Activated T-helper 2 cell treated with anti-CD3 and anti-CD28 coated beads, Interferon-gamma antibody, Interleukin-2, Interleukin-4, amounts not matched to agents 10 μg/mL and 5 μg/mL and 100 μg/mL, durations not matched to agents 14 hours and 24 hours and 36 hours (primary cell): Measurements from ENCODE around the gene CDC42BPA. TPM values are rescaled to one million over a fixed set of nuclear protein-coding genes. Genes with fewer than 3 reads are reported as not detected.
"Not testable (repeated sequence)": the region's sequence is repeated elsewhere in the genome, so short reads cannot be mapped to it uniquely, and the experiment has no call there.

Source experiments
- DNase-seq: peaks from one replicate; pipeline ENCODE4 v3.0.0; 2021; ENCODE audit warnings: low spot score
- H3K27ac Mint-ChIP-seq: one replicate; pipeline ENCODE4 v1.8.0; 2021; ENCODE audit warnings: mixed read lengths
- H3K27me3 Mint-ChIP-seq: one replicate; pipeline ENCODE4 v1.8.0; 2021; ENCODE audit warnings: low read depth, mixed read lengths
- H3K36me3 Mint-ChIP-seq: one replicate; pipeline ENCODE4 v1.8.0; 2021; ENCODE audit warnings: low read depth, mixed read lengths
- H3K4me1 Mint-ChIP-seq: one replicate; pipeline ENCODE4 v1.8.0; 2021; ENCODE audit warnings: low read depth, mixed read lengths
- H3K4me3 Mint-ChIP-seq: one replicate; pipeline ENCODE4 v1.8.0; 2021; ENCODE audit warnings: low read depth, mild to moderate bottlenecking, moderate library complexity, mixed read lengths
- H3K9me3 Mint-ChIP-seq: one replicate; pipeline ENCODE4 v1.8.0; 2021; ENCODE audit warnings: mixed read lengths
- intact Hi-C: fragments of 100-400 bp; cut with micrococcal nuclease; formaldehyde crosslinking; loops from one replicate; pipeline ENCODE4 v1.15.1; 2023
- total RNA-seq: library from RNA; stranded (reverse); gene quantifications from 2 replicates; pipeline ENCODE4 v1.2.3, GENCODE V29; 2022

CDC42BPA gene
- total RNA-seq, 1 donor from 2014 or later, result 6.6 TPM

GRCh38 chr1:226960944-226961765 is 357.1 kb downstream of the CDC42BPA start:
- Mint-ChIP-seq H3K27me3 (no peaks in the 10 kb centered on the region), H3K4me1 (no peaks in the 10 kb centered on the region), H3K36me3 (peaks cover 19% of the 10 kb centered on the region), H3K27ac (no peak overlapping the region), H3K4me3 (no peak overlapping the region), H3K9me3 (peaks cover 27% of the 10 kb centered on the region)
- intact Hi-C loops, result no loop called here
- no peak for DNase-seq

GRCh38 chr1:226960256-226960655 is 358.0 kb downstream of the CDC42BPA start:
- no peaks in the 10 kb centered on the region for H3K4me1 Mint-ChIP-seq
- no peaks in the 10 kb centered on the region for H3K27me3 Mint-ChIP-seq
- peaks cover 27% of the 10 kb centered on the region for H3K9me3 Mint-ChIP-seq
- H3K36me3 Mint-ChIP-seq, result peaks cover 24% of the 10 kb centered on the region
- H3K27ac Mint-ChIP-seq, result no peak overlapping the region
- intact Hi-C loops, result no loop called here
- H3K4me3 Mint-ChIP-seq, result no peak overlapping the region
- DNase-seq, result no peak

- no peak overlapping the region for H3K27ac Mint-ChIP-seq
- H3K4me1 Mint-ChIP-seq, result no peaks in the 10 kb centered on the region
- intact Hi-C loops, result no loop called here
- H3K36me3 Mint-ChIP-seq, result peaks cover 30% of the 10 kb centered on the region
- H3K9me3 Mint-ChIP-seq, result peaks cover 32% of the 10 kb centered on the region
- H3K4me3 Mint-ChIP-seq, result no peak overlapping the region
- H3K27me3 Mint-ChIP-seq, result no peaks in the 10 kb centered on the region
- no peak for DNase-seq
Measured at GRCh38 chr1:226958300-226958699, 360.0 kb downstream of the CDC42BPA start.

GRCh38 chr1:226957714-226958113 is 360.6 kb downstream of the CDC42BPA start:
- H3K36me3 Mint-ChIP-seq, result peaks cover 30% of the 10 kb centered on the region
- H3K4me1 Mint-ChIP-seq, result no peaks in the 10 kb centered on the region
- H3K4me3 Mint-ChIP-seq, result no peak overlapping the region
- DNase-seq, result no peak
- no peak overlapping the region for H3K27ac Mint-ChIP-seq
- H3K9me3 Mint-ChIP-seq, result peaks cover 32% of the 10 kb centered on the region
- intact Hi-C loops, result no loop called here
- H3K27me3 Mint-ChIP-seq, result no peaks in the 10 kb centered on the region

- DNase-seq, result no peak
- Mint-ChIP-seq H3K4me1 (no peaks in the 10 kb centered on the region), H3K4me3 (no peak overlapping the region), H3K36me3 (peaks cover 30% of the 10 kb centered on the region), H3K27ac (no peak overlapping the region), H3K9me3 (peaks cover 32% of the 10 kb centered on the region), H3K27me3 (no peaks in the 10 kb centered on the region)
- intact Hi-C loops, result no loop called here
Measured at GRCh38 chr1:226956942-226957713, 361.2 kb downstream of the CDC42BPA start.

- H3K27ac Mint-ChIP-seq, intact Hi-C loops, H3K4me1 Mint-ChIP-seq, DNase-seq, H3K27me3 Mint-ChIP-seq, H3K4me3 Mint-ChIP-seq: not testable (repeated sequence)
- H3K9me3 Mint-ChIP-seq, result peaks cover 32% of the 10 kb centered on the region
- peaks cover 30% of the 10 kb centered on the region for H3K36me3 Mint-ChIP-seq
Measured at GRCh38 chr1:226955857-226956256, 362.4 kb downstream of the CDC42BPA start.

- intact Hi-C loops, result no loop called here
- peaks cover 30% of the 10 kb centered on the region for H3K9me3 Mint-ChIP-seq
- DNase-seq, result no peak
- no peaks in the 10 kb centered on the region for H3K27me3 Mint-ChIP-seq
- no peak overlapping the region for H3K27ac Mint-ChIP-seq
- H3K4me3 Mint-ChIP-seq, result no peak overlapping the region
- H3K36me3 Mint-ChIP-seq, result peaks cover 29% of the 10 kb centered on the region
- H3K4me1 Mint-ChIP-seq, result peaks cover 8% of the 10 kb centered on the region
Measured at GRCh38 chr1:226954777-226955176, 363.5 kb downstream of the CDC42BPA start.

- Mint-ChIP-seq H3K27me3 (no peaks in the 10 kb centered on the region), H3K4me3 (no peak overlapping the region), H3K36me3 (peaks cover 25% of the 10 kb centered on the region), H3K27ac (no peak overlapping the region), H3K4me1 (peaks cover 8% of the 10 kb centered on the region), H3K9me3 (peaks cover 25% of the 10 kb centered on the region)
- intact Hi-C loops, result no loop called here
- DNase-seq, result no peak
Measured at GRCh38 chr1:226954337-226954736, 364.0 kb downstream of the CDC42BPA start.

GRCh38 chr1:226953175-226953800 is 365.0 kb downstream of the CDC42BPA start:
- no peak for DNase-seq
- intact Hi-C loops, result no loop called here
- Mint-ChIP-seq H3K27me3 (no peaks in the 10 kb centered on the region), H3K4me3 (no peak overlapping the region), H3K4me1 (peaks cover 8% of the 10 kb centered on the region), H3K27ac (no peak overlapping the region), H3K9me3 (peaks cover 20% of the 10 kb centered on the region), H3K36me3 (peaks cover 27% of the 10 kb centered on the region)

GRCh38 chr1:226952118-226952441 is 366.2 kb downstream of the CDC42BPA start:
- intact Hi-C loops, result no loop called here
- Mint-ChIP-seq H3K36me3 (peaks cover 21% of the 10 kb centered on the region), H3K4me3 (no peak overlapping the region), H3K4me1 (peaks cover 9% of the 10 kb centered on the region), H3K27me3 (no peaks in the 10 kb centered on the region), H3K9me3 (peaks cover 13% of the 10 kb centered on the region), H3K27ac (no peak overlapping the region)
- no peak for DNase-seq

GRCh38 chr1:226951286-226952117 is 366.8 kb downstream of the CDC42BPA start:
- peaks cover 9% of the 10 kb centered on the region for H3K9me3 Mint-ChIP-seq
- intact Hi-C loops, result no loop called here
- H3K4me3 Mint-ChIP-seq, result no peak overlapping the region
- H3K36me3 Mint-ChIP-seq, result peaks cover 17% of the 10 kb centered on the region
- no peaks in the 10 kb centered on the region for H3K27me3 Mint-ChIP-seq
- peaks cover 11% of the 10 kb centered on the region for H3K4me1 Mint-ChIP-seq
- H3K27ac Mint-ChIP-seq, result no peak overlapping the region
- DNase-seq, result no peak

GRCh38 chr1:226950871-226951270 is 367.4 kb downstream of the CDC42BPA start:
- H3K27me3 Mint-ChIP-seq, result no peaks in the 10 kb centered on the region
- H3K36me3 Mint-ChIP-seq, result peaks cover 14% of the 10 kb centered on the region
- no peak for DNase-seq
- H3K9me3 Mint-ChIP-seq, result peaks cover 9% of the 10 kb centered on the region
- H3K27ac Mint-ChIP-seq, result no peak overlapping the region
- no peak overlapping the region for H3K4me3 Mint-ChIP-seq
- H3K4me1 Mint-ChIP-seq, result peaks cover 11% of the 10 kb centered on the region
- intact Hi-C loops, result no loop called here
